ENCODE measurements around the gene ZNF598.

ZNF598 gene

DNA sequence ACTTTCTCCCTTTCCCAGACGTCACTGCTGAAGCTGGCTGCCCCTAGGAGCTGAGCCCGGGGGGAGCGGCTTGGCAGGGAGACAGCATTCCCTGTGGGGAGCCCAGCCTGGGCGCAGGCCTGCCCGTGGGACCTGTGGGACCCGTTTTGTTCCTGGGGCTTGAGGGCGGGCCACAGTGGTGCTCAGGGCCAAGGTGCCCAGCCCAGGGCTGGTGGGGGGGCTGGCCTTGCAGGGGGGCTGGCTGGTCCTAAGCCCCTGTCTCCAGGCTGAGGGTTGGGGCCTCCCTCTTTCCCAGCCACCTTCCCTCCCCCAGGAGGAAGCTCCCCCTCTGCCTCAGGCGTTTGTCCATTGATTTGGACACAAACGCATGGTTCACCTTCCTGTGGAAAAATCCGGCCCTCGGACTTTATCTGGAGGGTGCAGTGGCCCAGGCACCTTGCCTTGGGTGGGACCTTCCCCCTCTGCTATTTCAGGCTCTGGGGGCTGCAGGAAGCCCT is 21.5 kb upstream of the ZNF598 start:
- DNase-seq, result no peak
- intact Hi-C loops (cut with DNase I), result no loop called here

DNA sequence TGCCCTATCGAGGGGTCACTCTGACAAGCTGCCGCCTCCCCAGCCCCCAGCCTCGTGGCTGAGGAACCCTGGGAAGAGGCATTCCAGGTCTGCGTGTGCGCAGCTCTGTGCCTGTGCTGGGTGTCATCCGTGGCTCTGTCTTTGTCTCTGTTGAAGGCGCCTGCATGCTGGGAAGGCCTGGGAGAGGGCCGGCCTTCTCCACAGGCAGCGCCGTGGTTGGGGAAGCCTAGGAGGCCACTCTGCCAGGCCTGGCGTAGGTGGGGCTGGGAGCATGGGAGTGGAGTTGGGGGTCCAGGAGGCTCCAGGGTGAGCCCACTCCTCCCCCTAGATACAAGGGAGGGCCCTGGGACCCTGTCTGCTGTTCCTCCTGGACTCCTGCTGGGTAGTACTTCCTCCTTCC is 20.4 kb upstream of the ZNF598 start:
- intact Hi-C loops (cut with DNase I), result no loop called here
- no peak for DNase-seq

DNA sequence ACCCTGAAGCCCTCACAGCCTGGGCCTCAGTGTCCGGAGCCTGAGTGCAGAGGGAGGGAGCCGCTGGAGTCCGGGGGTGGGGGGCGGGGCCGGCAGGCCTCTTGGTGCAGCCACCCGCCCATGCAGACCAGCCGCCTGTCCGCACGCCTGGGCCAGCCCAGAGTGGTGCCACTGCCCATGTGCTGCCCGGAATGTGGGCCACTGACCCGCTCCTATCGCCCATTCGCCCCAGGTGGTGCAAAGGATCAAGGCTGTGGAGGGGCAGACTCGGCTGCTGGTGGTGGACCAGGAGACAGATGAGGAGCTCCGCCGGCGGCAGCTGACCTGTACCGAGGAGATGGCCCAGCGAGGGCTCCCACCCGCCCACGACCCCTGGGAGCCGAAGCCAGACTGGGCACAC is 19.7 kb upstream of the ZNF598 start:
- intact Hi-C loops (cut with DNase I), result no loop called here
- no peak for DNase-seq

DNA sequence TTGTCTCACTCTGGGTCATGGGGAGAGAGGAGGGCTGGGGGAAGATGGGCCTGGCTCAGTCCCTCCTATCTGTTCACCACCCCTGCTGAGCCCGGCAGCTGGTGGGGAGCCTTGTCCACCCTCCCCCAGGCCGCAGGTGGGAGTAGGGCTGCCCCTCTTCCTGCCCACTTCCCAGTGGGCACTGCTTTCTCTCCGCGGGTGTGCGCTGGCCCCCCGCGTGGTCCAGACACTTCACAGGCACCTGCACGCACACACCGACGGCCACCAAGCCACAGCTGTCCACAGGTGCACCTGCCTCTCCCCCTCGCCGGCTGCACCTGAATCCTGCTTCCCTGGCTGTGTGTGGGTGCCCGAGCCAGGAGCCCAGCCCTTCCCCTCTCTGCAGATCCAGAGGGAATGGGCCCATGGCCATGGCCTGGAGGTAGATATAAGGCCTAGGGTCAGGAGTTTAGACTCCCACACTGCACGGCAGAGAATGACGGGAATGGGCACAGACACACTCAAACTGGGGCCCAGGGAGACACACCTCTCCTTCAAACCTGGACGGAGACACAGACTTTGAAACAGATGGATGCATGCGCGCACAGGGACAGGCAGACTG is 19.1 kb upstream of the ZNF598 start:
- DNase-seq, result no peak

DNA sequence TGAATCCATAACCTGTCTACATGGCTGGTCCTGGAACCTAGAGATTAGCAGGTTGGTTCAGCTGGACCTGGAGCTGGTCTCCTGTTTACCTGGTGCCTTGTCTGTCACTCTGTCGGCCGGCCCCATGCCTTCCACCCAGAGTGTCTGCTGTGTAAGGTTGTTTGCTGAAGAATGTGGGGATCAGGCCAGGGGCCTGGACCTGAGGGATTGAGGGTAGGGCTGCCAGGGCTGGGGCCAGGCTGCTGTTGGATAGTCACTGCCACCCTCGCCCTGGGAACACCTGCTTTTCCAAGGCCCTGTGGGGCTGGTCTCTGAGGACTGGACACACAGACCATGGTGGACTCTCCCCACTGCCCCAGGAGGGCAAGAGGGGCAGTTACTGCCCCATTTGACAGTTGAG is 18.5 kb upstream of the ZNF598 start:
- no peak for DNase-seq
- intact Hi-C loops (cut with DNase I), result no loop called here

More for the DNA sequence above, 19.1 kb upstream of the ZNF598 start:
- intact Hi-C loops (cut with DNase I), result no loop called here

DNA sequence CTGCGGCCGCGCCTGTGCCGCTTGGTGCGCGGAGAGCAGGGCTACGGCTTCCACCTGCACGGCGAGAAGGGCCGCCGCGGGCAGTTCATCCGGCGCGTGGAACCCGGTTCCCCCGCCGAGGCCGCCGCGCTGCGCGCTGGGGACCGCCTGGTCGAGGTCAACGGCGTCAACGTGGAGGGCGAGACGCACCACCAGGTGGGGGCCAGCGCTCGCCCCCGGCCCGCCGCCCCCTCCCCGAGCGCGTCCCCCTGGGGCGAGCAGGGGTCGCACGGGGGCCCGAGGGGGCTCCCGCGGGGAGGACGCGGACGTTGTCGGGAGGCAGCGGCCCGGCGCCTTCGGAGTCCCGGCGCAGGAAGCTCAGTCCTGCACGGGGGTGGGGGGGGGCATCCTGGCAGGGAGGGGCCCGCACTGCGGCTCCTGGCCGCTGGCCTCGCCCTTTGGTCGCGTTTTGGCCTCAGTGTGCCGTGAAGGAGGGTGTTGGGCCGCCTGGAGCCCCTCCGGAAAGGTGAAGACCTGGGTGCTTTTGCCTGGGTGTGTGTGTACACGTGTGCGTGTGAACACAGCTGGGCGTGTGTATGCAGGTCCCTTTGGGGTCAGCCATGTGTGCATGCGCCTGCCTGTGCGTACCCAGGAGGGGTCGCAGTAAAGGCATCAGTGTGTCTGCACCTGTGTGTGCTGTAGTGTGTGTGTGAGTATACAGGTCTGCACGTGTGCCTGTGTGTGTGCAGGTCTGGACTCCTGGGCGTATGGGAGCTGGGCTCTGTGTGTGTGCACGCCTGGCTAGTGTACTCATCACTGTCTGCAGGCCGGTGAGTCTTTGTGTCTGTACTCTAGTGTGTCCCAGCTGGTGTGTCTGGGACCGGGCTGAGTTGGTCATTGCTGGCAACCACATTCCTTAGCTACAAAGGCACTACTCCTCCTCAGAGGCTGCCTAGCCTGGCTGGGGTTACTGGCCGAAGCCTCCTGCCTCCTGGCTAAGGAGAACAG is 17.7 kb upstream of the ZNF598 start:
- DNase-seq, result peak in 1 of 42 donors; percentile 29
- intact Hi-C loops (cut with DNase I), result no loop called here

DNA sequence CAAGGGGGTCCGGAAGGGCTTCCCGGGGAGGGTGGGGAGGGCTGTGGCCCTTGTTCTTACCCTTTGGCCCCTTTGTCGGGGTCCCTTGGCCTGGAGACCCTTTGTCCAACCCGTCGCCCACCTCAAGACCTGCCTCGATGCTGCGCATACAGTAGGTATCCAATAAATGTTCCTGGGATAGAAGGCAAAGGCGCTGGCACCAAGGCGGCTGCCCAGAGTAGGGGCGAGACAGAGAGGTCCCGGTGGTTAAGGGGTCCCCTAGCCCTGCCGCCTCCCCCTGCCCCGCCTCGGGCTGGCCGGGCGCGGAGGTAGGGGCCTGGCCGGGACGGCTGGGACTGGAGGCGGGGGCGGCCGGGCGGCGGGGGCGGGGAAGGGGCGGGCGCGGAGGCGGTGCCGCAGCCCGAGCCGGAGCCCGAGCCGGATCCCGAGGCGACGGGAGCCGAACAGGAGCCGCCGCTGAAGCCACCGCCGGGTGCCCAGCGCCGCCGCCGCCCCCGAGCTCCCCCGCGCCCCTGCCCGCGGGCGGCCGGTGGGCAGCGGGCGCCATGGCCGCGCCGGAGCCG is 16.9 kb upstream of the ZNF598 start, which contains the start of gene NHERF2:
NHERF2 (plus strand) TSS at position 442 of the 563 bp plus-strand sequence; CDS start at position 546, 104 bp downstream.
- peak in 20 of 42 donors; percentile 22 to 72 (median 50) for DNase-seq
- intact Hi-C loops (cut with DNase I), result no loop called here

DNA sequence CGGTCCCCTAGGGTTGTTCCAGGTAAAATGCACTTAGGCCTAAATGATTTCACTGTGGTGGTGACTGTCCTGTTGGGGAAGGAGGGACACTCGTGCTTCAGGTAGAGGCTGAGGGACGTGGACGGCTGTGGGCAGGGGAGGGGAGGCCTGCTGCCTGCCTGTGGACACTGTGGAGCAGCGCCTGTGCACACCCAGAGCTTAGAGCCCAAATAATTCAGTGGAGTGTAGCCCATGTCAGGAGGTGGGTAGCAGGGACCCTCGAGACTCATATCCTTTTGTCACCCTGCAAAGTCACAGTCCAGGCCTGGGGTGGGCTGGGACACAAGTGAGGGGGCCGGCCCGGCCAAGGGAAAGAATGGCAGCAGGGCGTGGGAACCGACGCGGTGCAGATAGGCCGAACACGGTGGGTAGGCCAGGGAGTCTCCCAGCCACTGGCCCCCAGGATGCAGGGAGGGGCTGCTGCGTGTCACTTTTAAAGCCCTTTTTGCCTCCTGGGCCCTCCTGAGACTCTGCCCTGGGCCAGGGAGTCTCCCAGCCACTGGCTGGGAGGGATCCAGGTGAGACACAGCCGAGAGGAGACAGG is 16.3 kb upstream of the ZNF598 start:
- no peak for DNase-seq
- intact Hi-C loops (cut with DNase I), result no loop called here

DNA sequence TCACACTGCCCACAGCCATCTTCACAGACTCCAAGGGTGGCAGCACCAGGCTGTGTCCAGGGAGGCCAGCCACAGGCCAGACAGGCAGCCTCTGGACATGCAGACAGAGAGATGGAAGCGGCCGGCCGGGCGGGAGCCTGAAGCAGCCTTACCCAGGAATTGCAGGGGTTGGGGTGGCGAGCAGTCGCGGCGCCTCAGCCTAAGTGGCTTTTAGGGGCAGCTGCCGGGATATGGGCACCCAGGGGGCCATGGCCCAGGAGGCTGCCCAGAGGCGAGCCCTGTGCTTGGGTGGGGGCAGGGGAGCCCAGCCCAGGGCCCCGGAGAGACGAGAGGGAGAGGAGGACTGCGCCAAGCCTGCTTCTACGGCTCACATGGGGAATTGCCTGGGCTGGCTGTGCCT is 15.6 kb upstream of the ZNF598 start:
- intact Hi-C loops (cut with DNase I), result no loop called here
- DNase-seq, result no peak

DNA sequence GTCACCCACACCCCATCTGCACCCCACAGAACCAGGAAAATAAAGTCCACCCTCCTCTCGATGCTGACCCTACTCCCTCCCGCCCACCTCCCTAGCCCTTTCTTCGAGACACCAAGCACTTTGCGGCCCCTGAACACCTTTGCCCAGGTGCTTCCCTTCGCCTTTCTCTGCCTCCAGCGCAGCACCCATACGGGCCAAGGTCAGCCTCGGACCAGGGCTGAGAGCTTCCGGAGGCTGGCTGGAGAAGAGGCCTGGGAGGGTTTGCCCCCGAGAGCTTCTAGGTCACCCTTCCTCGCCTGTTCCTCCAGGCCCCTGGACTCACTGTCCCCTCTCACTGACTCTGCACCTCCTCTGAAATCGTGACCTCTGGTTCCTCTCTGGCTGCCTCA is 14.4 kb upstream of the ZNF598 start:
- intact Hi-C loops (cut with DNase I), result loop anchor here (5.0 kb wide), 1 partner anchor 133 kb away; the partner anchor contains the start of gene TRAF7
- DNase-seq, result no peak

DNA sequence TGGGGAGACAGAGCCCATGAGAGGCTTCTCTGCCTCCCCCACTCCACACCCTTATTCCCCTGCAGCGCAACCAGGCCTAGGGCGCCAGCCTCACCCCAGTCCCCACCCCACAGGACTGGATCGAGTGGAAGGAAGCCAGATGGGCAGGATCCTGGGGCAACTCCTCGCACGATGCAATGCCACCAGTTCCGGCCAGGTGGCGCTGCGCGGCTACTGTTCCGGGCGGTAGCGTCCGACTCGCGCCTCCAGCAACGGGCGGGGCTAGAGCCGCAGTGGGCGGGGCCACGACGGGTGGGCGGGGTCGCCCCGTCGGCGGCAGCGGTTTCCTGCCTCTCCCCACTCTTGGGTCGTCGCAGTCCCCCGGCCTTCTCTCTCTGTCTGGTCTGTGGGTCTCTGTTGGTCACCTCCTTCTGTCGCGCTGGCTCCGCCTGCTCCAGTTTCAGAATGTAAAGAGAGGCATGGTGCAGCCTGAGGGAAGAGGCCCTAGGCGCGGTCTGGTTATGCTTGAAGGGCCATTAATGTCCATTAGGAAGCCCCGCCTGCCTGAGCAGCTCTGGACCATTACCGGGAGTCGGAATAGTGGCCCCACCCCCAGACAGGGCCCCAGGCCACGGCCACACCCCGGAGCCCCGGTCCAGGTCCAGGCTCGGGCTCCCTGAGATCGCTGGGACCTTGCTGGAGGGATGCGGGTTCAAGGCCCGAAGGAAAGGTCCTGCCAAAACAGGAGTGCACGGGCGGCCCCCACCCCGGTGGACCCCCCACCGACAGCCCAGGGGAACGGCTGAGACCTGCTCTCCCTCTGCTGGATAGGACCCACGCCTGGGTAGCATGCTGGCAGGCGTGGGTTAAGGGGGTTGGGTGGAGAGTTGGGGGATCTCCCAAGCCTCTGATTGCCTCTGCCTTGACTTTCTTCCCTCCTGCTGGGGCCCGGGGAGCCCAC is 13.7 kb upstream of the ZNF598 start:
- DNase-seq, result peak; percentile 86 to 99 (median 95)
- intact Hi-C loops (cut with DNase I), result loop anchor here (5.0 kb wide), 1 partner anchor 134 kb away; the partner anchor contains the start of gene TRAF7

DNA sequence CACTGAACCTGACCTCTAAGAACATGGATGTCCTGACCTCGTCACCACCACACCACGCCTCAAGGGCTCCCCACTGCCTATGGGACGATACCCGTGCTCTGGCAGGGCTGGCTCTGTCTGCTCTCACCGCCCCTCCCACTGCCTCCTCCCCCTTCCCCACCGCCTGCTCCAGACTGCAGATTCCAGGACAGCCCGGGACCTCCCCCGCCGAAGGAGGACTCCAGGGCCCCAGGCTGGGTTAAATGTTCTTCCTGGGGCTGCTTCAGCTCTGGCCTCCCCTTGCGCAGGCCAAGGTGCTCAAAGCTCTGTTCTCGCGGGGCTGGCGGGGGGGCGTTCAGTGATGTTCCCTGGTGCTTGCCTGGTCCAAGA is 13.1 kb upstream of the ZNF598 start:
- intact Hi-C loops (cut with DNase I), result loop anchor here (5.0 kb wide), 1 partner anchor 135 kb away; the partner anchor contains the start of gene TRAF7
- peak in 1 of 42 donors; percentile 18 for DNase-seq

DNA sequence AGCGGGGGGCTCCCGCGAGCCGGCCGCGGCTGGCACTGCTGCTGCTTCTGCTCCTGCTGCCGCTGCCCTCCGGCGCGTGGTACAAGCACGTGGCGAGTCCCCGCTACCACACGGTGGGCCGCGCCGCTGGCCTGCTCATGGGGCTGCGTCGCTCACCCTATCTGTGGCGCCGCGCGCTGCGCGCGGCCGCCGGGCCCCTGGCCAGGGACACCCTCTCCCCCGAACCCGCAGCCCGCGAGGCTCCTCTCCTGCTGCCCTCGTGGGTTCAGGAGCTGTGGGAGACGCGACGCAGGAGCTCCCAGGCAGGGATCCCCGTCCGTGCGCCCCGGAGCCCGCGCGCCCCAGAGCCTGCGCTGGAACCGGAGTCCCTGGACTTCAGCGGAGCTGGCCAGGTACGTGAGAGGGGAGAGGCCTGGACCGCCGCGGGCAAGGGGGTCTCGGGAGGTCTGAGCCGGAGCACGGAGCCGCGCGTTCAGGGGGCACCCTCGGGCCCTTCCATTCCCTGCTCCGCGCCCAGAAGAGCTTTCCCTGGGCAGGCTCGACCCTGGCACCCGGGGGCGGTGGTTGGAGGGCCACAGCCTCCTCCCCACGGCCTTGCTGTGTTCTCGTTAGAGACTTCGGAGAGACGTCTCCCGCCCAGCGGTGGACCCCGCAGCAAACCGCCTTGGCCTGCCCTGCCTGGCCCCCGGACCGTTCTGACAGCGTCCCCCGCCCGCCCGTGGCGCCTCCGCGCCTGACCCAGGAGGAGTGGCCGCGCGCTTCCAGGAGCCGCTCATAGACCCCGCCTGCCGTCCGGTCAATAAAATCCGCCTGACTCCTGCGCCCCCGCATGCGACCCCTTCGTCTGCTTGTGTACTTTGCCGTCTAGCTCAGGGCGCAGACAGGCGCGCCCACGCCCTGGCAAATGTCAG is 10.6 kb upstream of the ZNF598 start:
- DNase-seq, result no peak
- intact Hi-C loops (cut with DNase I), result loop anchor here (5.0 kb wide), 1 partner anchor 137 kb away; the partner anchor contains the start of gene TRAF7

DNA sequence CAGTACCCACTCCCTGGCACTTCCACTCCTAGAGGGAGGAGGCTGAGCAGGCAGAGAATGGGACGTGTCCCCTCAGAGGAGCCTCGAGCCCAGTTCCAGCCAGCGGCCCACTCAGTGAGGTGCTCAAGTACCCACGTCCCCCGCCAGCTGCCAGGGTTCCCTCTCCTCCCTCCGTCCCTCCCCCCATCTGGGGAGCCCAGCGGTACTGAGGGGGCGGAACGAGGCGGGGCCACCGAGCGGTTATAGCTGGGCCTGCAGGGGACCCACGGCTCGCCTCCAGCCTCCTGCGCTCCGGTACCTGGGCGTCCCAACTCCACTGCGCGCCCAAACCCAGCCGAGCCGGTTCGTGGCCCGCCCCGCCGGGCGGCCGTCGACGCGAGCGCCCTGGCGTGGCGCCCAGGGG is 9.9 kb upstream of the ZNF598 start, which contains the start of gene NPW:
NPW (plus strand) TSS at position 268 of the 403 bp plus-strand sequence.
- DNase-seq, result no peak
- intact Hi-C loops (cut with DNase I), result no loop called here

DNA sequence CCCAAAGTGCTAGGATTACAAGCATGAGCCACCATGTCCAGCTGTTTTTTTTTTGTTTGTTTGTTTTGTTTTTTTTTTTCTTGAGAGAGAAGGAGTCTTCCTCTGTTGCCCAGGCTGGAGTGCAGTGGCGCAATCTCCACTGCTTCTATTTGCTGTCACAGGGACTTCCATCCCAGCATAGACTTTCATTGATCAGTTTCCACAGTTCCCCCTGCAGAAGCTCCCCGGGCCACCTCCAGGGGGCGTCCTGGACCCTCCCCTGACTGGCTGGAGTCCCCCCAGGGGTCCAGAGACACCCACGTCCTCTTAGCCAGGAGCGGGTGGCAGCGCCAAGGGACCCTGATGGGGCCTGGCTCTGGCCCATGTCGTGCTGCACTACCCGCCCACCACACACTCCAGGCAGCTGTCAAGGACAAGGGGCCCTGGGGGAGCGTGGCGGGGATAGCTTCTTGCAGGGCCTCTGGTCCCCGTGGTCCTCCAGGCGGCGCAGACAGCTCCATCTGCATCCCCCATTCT is 6.8 kb upstream of the ZNF598 start:
- intact Hi-C loops (cut with DNase I), result no loop called here
- no peak for DNase-seq

DNA sequence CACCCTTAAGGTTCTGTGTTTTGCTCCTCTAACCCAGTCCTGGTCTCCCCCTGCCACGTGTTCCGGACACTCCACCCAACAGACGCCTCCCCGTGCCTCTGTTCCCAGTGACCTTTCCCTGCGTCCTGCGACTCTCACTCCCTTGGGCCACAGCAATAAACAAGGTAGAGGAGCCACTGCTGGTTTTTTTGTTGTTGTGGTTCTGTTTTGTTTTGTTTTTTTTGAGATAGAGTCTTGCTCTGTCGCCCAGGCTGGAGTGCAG is 6.3 kb upstream of the ZNF598 start:
- intact Hi-C loops (cut with DNase I), result no loop called here
- no peak for DNase-seq
